ENCODE measurements around the gene MRTO4. TPM values are rescaled to one million over a fixed set of nuclear protein-coding genes. Genes with fewer than 3 reads are reported as not detected.

Gene MRTO4
- total RNA-seq, 4 donors from 2014 or later, result 4.1 to 34.6 (median 15.9) TPM

DNA sequence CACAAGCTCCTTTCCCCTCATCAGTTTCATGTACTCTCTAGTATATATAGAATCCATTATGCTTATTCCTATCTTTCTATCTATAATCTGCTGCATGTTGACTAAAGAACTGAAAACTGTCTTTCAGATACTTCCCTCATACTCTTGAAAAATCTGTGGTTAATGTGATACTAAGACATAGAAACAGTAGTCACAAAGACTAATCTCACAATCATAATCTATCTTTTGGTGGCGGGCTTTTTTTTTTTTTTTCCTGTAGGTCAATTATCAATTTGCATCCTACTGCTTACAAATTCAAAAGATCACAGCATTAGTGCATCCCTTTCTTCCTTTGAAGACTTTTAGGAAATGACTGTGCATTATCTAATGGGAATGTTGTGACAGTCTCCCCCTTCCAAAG is 46.2 kb upstream of the MRTO4 start:
- no peaks in the 10 kb centered on the region for H3K27me3 ChIP-seq
- DNase-seq, result no peak
- TF ChIP-seq, protein P1, sequence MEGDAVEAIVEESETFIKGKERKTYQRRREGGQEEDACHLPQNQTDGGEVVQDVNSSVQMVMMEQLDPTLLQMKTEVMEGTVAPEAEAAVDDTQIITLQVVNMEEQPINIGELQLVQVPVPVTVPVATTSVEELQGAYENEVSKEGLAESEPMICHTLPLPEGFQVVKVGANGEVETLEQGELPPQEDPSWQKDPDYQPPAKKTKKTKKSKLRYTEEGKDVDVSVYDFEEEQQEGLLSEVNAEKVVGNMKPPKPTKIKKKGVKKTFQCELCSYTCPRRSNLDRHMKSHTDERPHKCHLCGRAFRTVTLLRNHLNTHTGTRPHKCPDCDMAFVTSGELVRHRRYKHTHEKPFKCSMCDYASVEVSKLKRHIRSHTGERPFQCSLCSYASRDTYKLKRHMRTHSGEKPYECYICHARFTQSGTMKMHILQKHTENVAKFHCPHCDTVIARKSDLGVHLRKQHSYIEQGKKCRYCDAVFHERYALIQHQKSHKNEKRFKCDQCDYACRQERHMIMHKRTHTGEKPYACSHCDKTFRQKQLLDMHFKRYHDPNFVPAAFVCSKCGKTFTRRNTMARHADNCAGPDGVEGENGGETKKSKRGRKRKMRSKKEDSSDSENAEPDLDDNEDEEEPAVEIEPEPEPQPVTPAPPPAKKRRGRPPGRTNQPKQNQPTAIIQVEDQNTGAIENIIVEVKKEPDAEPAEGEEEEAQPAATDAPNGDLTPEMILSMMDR (IDR thresholded peaks at IDR 0.05), result no peak
- no peak for TF ChIP-seq POLR2A (IDR thresholded peaks at IDR 0.05)
- intact Hi-C loops (cut with DNase I; ENCODE audit: low total_unique reads), result no loop called here
- no peaks in the 10 kb centered on the region for H3K9me3 ChIP-seq
- H3K4me1 ChIP-seq, result peaks cover 6 to 15% of the 10 kb centered on the region in 2 donors
- H3K4me3 ChIP-seq, result no peak overlapping the region
- H3K36me3 ChIP-seq, result no peaks in the 10 kb centered on the region
- H3K27ac ChIP-seq, result no peak overlapping the region

DNA sequence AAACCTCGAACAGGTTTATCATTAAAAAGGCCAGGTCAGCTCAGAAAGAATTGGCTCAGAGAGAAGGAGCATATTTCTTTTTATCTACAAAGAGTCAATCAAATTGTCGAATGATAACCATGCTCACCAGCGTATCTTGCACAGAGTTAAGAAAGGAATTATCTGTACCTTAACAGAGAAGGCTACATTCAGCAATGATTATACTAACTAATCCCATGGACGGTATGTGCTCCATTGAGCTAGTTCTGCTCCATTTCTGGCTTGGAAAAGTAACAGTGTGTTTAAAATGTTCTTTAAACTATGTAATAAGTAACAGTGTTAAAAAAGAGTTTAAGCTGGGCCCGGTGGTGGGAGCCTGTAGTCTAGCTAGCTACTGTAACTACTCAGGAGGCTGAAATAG is 45.8 kb upstream of the MRTO4 start:
- H3K4me1 ChIP-seq, result peaks cover 8 to 15% of the 10 kb centered on the region in 2 donors
- H3K9me3 ChIP-seq, result no peaks in the 10 kb centered on the region
- no peaks in the 10 kb centered on the region for H3K36me3 ChIP-seq
- no peak for DNase-seq
- no peak overlapping the region for H3K27ac ChIP-seq
- H3K27me3 ChIP-seq, result no peaks in the 10 kb centered on the region
- TF ChIP-seq, protein P1 (IDR thresholded peaks at IDR 0.05), result no peak
- intact Hi-C loops (cut with DNase I; ENCODE audit: low total_unique reads), result no loop called here
- no peak overlapping the region for H3K4me3 ChIP-seq

DNA sequence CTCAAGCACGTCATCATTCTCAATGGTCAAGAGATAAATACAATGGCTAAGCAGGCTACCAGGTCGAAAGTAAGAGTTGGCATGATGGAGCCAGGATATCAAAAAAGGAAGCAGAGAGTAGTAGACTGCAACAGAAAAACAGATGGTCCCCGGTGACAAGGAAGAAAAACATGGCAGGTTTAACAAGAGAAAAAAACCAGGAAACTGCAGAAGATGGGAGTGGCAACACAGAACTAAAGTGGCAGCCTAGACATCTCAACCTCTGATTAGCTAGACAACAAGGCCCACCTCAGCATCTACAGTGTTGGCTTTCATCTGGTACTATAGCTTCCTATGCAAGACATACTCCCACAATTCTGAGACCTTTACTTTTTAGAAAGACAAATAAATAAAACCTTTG is 44.7 kb upstream of the MRTO4 start:
- no peaks in the 10 kb centered on the region for H3K9me3 ChIP-seq
- TF ChIP-seq, protein P1 (IDR thresholded peaks at IDR 0.05), result no peak
- no peak for TF ChIP-seq POLR2A (IDR thresholded peaks at IDR 0.05)
- no peak for DNase-seq
- H3K4me1 ChIP-seq, result peaks cover 13 to 15% of the 10 kb centered on the region in 2 donors
- no peak overlapping the region for H3K27ac ChIP-seq
- H3K27me3 ChIP-seq, result no peaks in the 10 kb centered on the region
- intact Hi-C loops (cut with DNase I; ENCODE audit: low total_unique reads), result no loop called here
- no peak overlapping the region for H3K4me3 ChIP-seq
- H3K36me3 ChIP-seq, result no peaks in the 10 kb centered on the region

DNA sequence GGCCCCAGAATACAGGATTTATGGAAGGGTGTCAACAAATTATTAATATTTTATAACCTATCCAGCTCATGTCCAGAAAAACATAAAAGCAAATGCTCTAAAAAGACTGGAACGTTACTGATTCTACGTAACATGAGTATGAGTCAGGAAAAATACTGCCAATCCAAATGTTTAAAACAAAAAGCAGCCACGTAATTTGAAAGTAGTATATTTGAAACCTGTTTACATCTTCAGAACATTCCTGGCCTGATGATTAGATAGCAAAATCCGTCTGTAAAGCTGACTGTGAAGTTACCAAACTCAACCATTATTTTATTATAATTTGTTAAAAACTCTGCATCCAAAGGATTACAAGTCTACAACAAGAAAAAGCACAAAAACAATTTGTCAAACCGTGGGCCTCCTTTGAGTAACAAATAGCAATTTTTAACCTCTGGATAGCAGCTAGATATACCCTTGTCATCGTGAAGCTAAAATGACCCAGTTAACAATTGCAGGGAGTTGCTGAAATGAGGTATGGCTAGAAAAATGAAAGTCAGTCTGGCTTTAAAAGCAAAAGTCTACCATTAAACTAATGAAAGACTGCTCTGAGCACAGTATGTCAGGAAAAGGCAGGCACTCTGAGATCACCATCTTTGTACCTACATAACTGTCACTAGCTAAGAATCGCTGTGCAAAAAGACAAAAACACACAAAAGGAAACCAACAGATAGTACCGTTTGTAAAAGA is 42.7 kb upstream of the MRTO4 start:
- Histone ChIP-seq H3K4me1 (peaks cover 13 to 15% of the 10 kb centered on the region in 2 donors), H3K36me3 (no peaks in the 10 kb centered on the region), H3K4me3 (peak overlapping the region; percentile 75 to 81), H3K9me3 (no peaks in the 10 kb centered on the region), H3K27me3 (no peaks in the 10 kb centered on the region), H3K27ac (peak overlapping the region; percentile 86 to 95)
- intact Hi-C loops (cut with DNase I; ENCODE audit: low total_unique reads), result no loop called here
- TF ChIP-seq POLR2A (IDR thresholded peaks at IDR 0.05), result no peak
- TF ChIP-seq, protein P1 (IDR thresholded peaks at IDR 0.05), result no peak
- no peak for DNase-seq

DNA sequence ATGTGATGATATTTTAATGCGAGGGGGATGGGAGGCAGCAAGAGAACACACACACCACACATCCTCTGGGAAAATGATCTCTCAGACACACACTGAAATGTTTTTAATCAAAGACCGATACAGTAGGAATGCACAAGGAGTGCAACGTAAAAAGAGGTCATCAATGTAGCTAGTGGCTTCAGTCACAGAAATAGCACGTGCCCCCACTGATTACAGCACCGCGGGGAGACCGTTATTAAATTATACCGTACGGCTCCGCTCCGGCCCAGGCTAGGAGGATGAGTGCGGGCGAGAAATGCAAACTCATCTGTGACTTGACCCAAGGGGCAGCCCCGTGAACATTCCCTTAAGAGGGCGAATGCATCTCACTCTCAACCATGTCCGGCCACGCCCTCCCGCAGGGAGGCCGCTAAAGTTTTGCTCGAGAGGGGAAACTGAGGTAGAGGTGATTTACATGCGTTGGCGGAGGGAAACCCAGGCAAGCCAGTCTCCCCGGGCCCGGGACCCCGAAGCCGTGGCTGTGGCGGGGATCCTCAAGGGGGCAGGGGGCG is 42.1 kb upstream of the MRTO4 start:
- Histone ChIP-seq H3K4me1 (peaks cover 13% of the 10 kb centered on the region in 2 donors), H3K9me3 (no peaks in the 10 kb centered on the region), H3K27ac (peak overlapping the region; percentile 86 to 95), H3K4me3 (peak overlapping the region; percentile 75 to 81), H3K36me3 (no peaks in the 10 kb centered on the region), H3K27me3 (no peaks in the 10 kb centered on the region)
- intact Hi-C loops (cut with DNase I; ENCODE audit: low total_unique reads), result no loop called here
- DNase-seq, result peak in 1 of 2 donors; percentile 36
- no peak for TF ChIP-seq POLR2A (IDR thresholded peaks at IDR 0.05)

All from uterus (tissue), 4 donors.